PC-9 (cell line): Measurements from ENCODE around the gene MTX1.

ENCODE experiments used
- CTCF ChIP-seq: fragments of 200-600 bp; sonication (generic); conservative IDR thresholded peaks from 2 replicates; pipeline ENCODE4 v1.6.1; 2017; ENCODE audit warnings: mixed run types, antibody characterized with exemption, mild to moderate bottlenecking, moderate library complexity
- EZH2 ChIP-seq: fragments of 200-600 bp; sonication (generic); IDR thresholded peaks from 2 replicates; pipeline ENCODE4 v1.8.0; 2017; ENCODE audit warnings: antibody characterized with exemption, low read depth

- peak; percentile 92 for TF ChIP-seq CTCF
- no peak for TF ChIP-seq EZH2
Measured at GRCh38 chr1:155206891-155207805, 1.3 kb upstream of the MTX1 start.
